Keratinocyte (primary cell): Measurements from ENCODE around the gene TOR1AIP2. TPM values are rescaled to one million over a fixed set of nuclear protein-coding genes. Genes with fewer than 3 reads are reported as not detected.

Source experiments
- DNase-seq: peaks from one replicate; pipeline ENCODE4 v3.0.0-alpha.2; 2011; ENCODE audit warnings: low read depth, missing footprints, low spot score
- FAIRE-seq: peaks from 2 replicates; lab custom pipeline; 2011; peaks lifted over from hg19 to GRCh38; lab: Jason Lieb, UNC
- H2AFZ ChIP-seq: 2 replicates; pipeline ENCODE4 v1.6.0; 2012; ENCODE audit warnings: low read length, control low read depth, inconsistent platforms; ENCODE audit not compliant: control insufficient read depth
- H3K27ac ChIP-seq: 2 replicates; pipeline ENCODE4 v1.5.1; 2011; ENCODE audit warnings: low read length; ENCODE audit not compliant: control insufficient read depth, insufficient read depth
- H3K27me3 ChIP-seq: 3 replicates; pipeline ENCODE4 v1.6.0; 2011; ENCODE audit warnings: low read length; ENCODE audit not compliant: control insufficient read depth, insufficient read depth; ENCODE audit errors: extremely low read depth
- H3K36me3 ChIP-seq, 2 experiments: 2 replicates in 1 of 2; 3 replicates in 1 of 2; pipeline ENCODE4 v1.5.1; 2011; ENCODE audit warnings: low read length in 2 of 2, mild to moderate bottlenecking in 1 of 2; ENCODE audit not compliant: control insufficient read depth in 2 of 2, insufficient read depth in 2 of 2; ENCODE audit errors: extremely low read depth in 1 of 2
- H3K4me1 ChIP-seq: 3 replicates; pipeline ENCODE4 v1.5.1; 2011; ENCODE audit warnings: low read length; ENCODE audit not compliant: control insufficient read depth, insufficient read depth; ENCODE audit errors: extremely low read depth
- H3K4me2 ChIP-seq: 3 replicates; pipeline ENCODE4 v1.6.0; 2011; ENCODE audit warnings: low read depth, low read length; ENCODE audit not compliant: control insufficient read depth, insufficient read depth; ENCODE audit errors: extremely low read depth
- H3K4me3 ChIP-seq, 3 experiments: fragments of 200-600 bp in 1 of 3; sonication (generic) in 1 of 3; 2 replicates in 2 of 3; 3 replicates in 1 of 3; pipeline ENCODE4 v1.5.1; 2011 to 2016; ENCODE audit warnings: low read length in 3 of 3, mild to moderate bottlenecking in 3 of 3, control low read depth in 2 of 3, inconsistent platforms in 1 of 3, low read depth in 1 of 3, mixed read lengths in 1 of 3, mixed run types in 1 of 3, moderate library complexity in 1 of 3; ENCODE audit not compliant: control insufficient read depth in 2 of 3, insufficient read depth in 2 of 3; ENCODE audit errors: extremely low read depth in 1 of 3
- H3K79me2 ChIP-seq: 2 replicates; pipeline ENCODE4 v1.6.0; 2012; ENCODE audit warnings: low read length; ENCODE audit not compliant: control insufficient read depth, insufficient read depth
- H3K9ac ChIP-seq: 3 replicates; pipeline ENCODE4 v1.6.0; 2011; ENCODE audit warnings: low read length; ENCODE audit not compliant: control insufficient read depth, insufficient read depth; ENCODE audit errors: extremely low read depth
- H3K9me1 ChIP-seq: 3 replicates; pipeline ENCODE4 v1.6.0; 2011; ENCODE audit warnings: low read length; ENCODE audit not compliant: control insufficient read depth, insufficient read depth; ENCODE audit errors: extremely low read depth
- H3K9me3 ChIP-seq: 2 replicates; pipeline ENCODE4 v1.5.1; 2012; ENCODE audit warnings: low read depth, low read length; ENCODE audit not compliant: control insufficient read depth
- H4K20me1 ChIP-seq: 3 replicates; pipeline ENCODE4 v1.6.0; 2011; ENCODE audit warnings: low read length; ENCODE audit not compliant: control insufficient read depth, insufficient read depth; ENCODE audit errors: extremely low read depth
- CTCF ChIP-seq, 3 experiments: IDR thresholded peaks in 1 of 3; conservative IDR thresholded peaks in 1 of 3; optimal IDR thresholded peaks in 1 of 3; 2 replicates in 2 of 3; 3 replicates in 1 of 3; pipeline versions ENCODE3 to v1.5.1; 2011; ENCODE audit warnings: low read length in 3 of 3, mild to moderate bottlenecking in 3 of 3, moderate library complexity in 2 of 3, control low read depth in 1 of 3, inconsistent platforms in 1 of 3; ENCODE audit not compliant: insufficient read depth in 2 of 3; ENCODE audit errors: extremely low read depth in 1 of 3
- EZH2 ChIP-seq: IDR thresholded peaks from one replicate; pipeline ENCODE4 v1.6.1; 2012; ENCODE audit warnings: inconsistent platforms, mild to moderate bottlenecking, low read length, moderate library complexity
- dilution Hi-C: fragments of 300-500 bp; cut with MboI; formaldehyde crosslinking; loops from one replicate; pipeline ENCODE4 v1.7.0; 2020; ENCODE audit warnings: low sequenced_read_pairs; ENCODE audit not compliant: extremely low pct_ligation_motif_present
- polyA plus RNA-seq, 5 experiments: library from polyadenylated mRNA; depleted of rRNA in 3 of 5; stranded (reverse) in 3 of 5; stranded (forward) in 1 of 5; unstranded in 1 of 5; fragments of >200 nt; gene quantifications; 1 replicate in 1 of 5; 2 replicates in 3 of 5; 3 replicates in 1 of 5; pipeline versions ENCODE4 v1.2.1 to v1.2.3, GENCODE V29; 2011 to 2012; ENCODE audit warnings: missing spikeins in 2 of 5, low read depth in 1 of 5, low replicate concordance in 1 of 5

The TOR1AIP2 gene
- polyA plus RNA-seq, 1 donor (not counting 4 experiments of a cell fraction or from before 2014, with no cell fraction given): 49.9 TPM

- peak overlapping the region; percentile 47 for H3K27ac ChIP-seq
- DNase-seq: peak; percentile 13
- no peak overlapping the region for H3K9ac ChIP-seq
- H3K4me2 ChIP-seq: peak overlapping the region; percentile 9
- H3K9me3 ChIP-seq: no peaks in the 10 kb centered on the region
- H3K36me3 ChIP-seq: peaks cover 1 to 3% of the 10 kb centered on the region in 2 experiments
- FAIRE-seq: no peak
- no peaks in the 10 kb centered on the region for H3K9me1 ChIP-seq
- dilution Hi-C loops: no loop called here
- no peak overlapping the region for H3K4me3 ChIP-seq
- no peaks in the 10 kb centered on the region for H3K79me2 ChIP-seq
- H4K20me1 ChIP-seq: no peaks in the 10 kb centered on the region
- peaks cover 11% of the 10 kb centered on the region for H3K4me1 ChIP-seq
- H3K27me3 ChIP-seq: no peaks in the 10 kb centered on the region
- no peak overlapping the region for H2AFZ ChIP-seq
- TF ChIP-seq CTCF (optimal IDR thresholded peaks at IDR 0.05 in 1 of 3, IDR thresholded peaks at IDR 0.05 in 1 of 3, conservative IDR thresholded peaks at IDR 0.05 in 1 of 3; ENCODE audit: extremely low read depth in 1 of 3, insufficient read depth in 2 of 3, low read length in 3 of 3) (no peak), EZH2 (no peak)
Observed at GRCh38 chr1:179925922-179926849, 48.6 kb upstream of the TOR1AIP2 start.

- Histone ChIP-seq H2AFZ (no peak overlapping the region), H4K20me1 (no peaks in the 10 kb centered on the region), H3K4me1 (peaks cover 11% of the 10 kb centered on the region), H3K4me3 (no peak overlapping the region), H3K4me2 (no peak overlapping the region), H3K79me2 (no peaks in the 10 kb centered on the region), H3K27me3 (no peaks in the 10 kb centered on the region), H3K9me1 (no peaks in the 10 kb centered on the region), H3K27ac (no peak overlapping the region), H3K9me3 (no peaks in the 10 kb centered on the region), H3K9ac (no peak overlapping the region), H3K36me3 (peaks cover 1 to 3% of the 10 kb centered on the region in 2 experiments)
- dilution Hi-C loops: no loop called here
- no peak for DNase-seq
- FAIRE-seq: no peak
- no peak for TF ChIP-seq EZH2
- TF ChIP-seq CTCF (optimal IDR thresholded peaks at IDR 0.05 in 1 of 3, IDR thresholded peaks at IDR 0.05 in 1 of 3, conservative IDR thresholded peaks at IDR 0.05 in 1 of 3; ENCODE audit: extremely low read depth in 1 of 3, insufficient read depth in 2 of 3, low read length in 3 of 3): no peak
Observed at GRCh38 chr1:179925302-179925701, 47.7 kb upstream of the TOR1AIP2 start.
